HepG2 (cell line): ENCODE results near the gene MSMB. TPM values are rescaled to one million over a fixed set of nuclear protein-coding genes. Genes with fewer than 3 reads are reported as not detected.

Experiments
- CBFB ChIP-seq: sonication (generic); formaldehyde crosslinking; IDR thresholded peaks from 2 replicates; pipeline ENCODE4 v1.4.0; 2020; ENCODE audit warnings: missing genetic modification reagents
- CENPX ChIP-seq: sonication (generic); formaldehyde crosslinking; IDR thresholded peaks from 2 replicates; pipeline ENCODE4 v1.9.0; 2021; ENCODE audit warnings: mild to moderate bottlenecking, missing genetic modification reagents, moderate library complexity
- EED ChIP-seq: sonication (generic); formaldehyde crosslinking; IDR thresholded peaks from 2 replicates; pipeline ENCODE4 v1.5.0; 2020; ENCODE audit warnings: mild to moderate bottlenecking, missing genetic modification reagents
- HOXA9 ChIP-seq: sonication (generic); formaldehyde crosslinking; IDR thresholded peaks from 2 replicates; pipeline ENCODE4 v1.8.1; 2022; ENCODE audit warnings: missing genetic modification reagents, mild to moderate bottlenecking, moderate library complexity, borderline replicate concordance
- KDM3A ChIP-seq: IDR thresholded peaks from 2 replicates; pipeline ENCODE4 v1.6.1; 2018; ENCODE audit warnings: low read depth, missing compliant biosample characterization
- MYC ChIP-seq: sonication (generic); formaldehyde crosslinking; IDR thresholded peaks from 2 replicates; pipeline ENCODE4 v1.9.0; 2021; ENCODE audit warnings: missing genetic modification reagents, borderline replicate concordance
- NR2F2 ChIP-seq: IDR thresholded peaks from 2 replicates; pipeline ENCODE4 v1.6.1; 2012; ENCODE audit warnings: low read depth, inconsistent platforms, borderline replicate concordance
- TAF15 ChIP-seq: fragments of 200-400 bp; formaldehyde crosslinking; IDR thresholded peaks from one replicate; pipeline ENCODE4 v1.6.1; 2018; ENCODE audit warnings: mild to moderate bottlenecking, low read depth, low read length; ENCODE audit not compliant: poor library complexity, severe bottlenecking
- TBP ChIP-seq: sonication (generic); formaldehyde crosslinking; IDR thresholded peaks from 2 replicates; pipeline ENCODE4 v1.5.0; 2020; ENCODE audit warnings: missing genetic modification reagents
- TEAD2 ChIP-seq: sonication (generic); formaldehyde crosslinking; IDR thresholded peaks from 2 replicates; pipeline ENCODE4 v1.9.0; 2021; ENCODE audit warnings: missing genetic modification reagents
- ZBTB38 ChIP-seq: sonication (generic); formaldehyde crosslinking; IDR thresholded peaks from 2 replicates; pipeline ENCODE4 v1.5.1; 2020; ENCODE audit warnings: mild to moderate bottlenecking, missing genetic modification reagents
- ZNF121 ChIP-seq: sonication (generic); formaldehyde crosslinking; IDR thresholded peaks from 2 replicates; pipeline ENCODE4 v1.5.0; 2020; ENCODE audit warnings: mild to moderate bottlenecking, missing genetic modification reagents
- ZNF615 ChIP-seq: sonication (generic); formaldehyde crosslinking; IDR thresholded peaks from 2 replicates; pipeline ENCODE4 v1.5.0; 2020; ENCODE audit warnings: mild to moderate bottlenecking, missing genetic modification reagents, borderline replicate concordance
- ZNF83 ChIP-seq: sonication (generic); formaldehyde crosslinking; IDR thresholded peaks from 2 replicates; pipeline ENCODE4 v1.4.0; 2020; ENCODE audit warnings: missing genetic modification reagents, mild to moderate bottlenecking, borderline replicate concordance
- polyA plus RNA-seq, 8 experiments: library from polyadenylated mRNA; depleted of rRNA in 3 of 8; stranded (reverse) in 7 of 8; unstranded in 1 of 8; fragments of >200 nt; fragmentation: Illumina TruSeq in 4 of 8; extraction: Trizol in 4 of 8; gene quantifications; 2 replicates each; pipeline versions ENCODE4 v1.2.1 to v1.2.3, GENCODE V29; 2011 to 2016; ENCODE audit warnings: low read depth in 4 of 8, missing spikeins in 1 of 8, mixed read lengths in 1 of 8; ENCODE audit not compliant: insufficient read depth in 1 of 8
- total RNA-seq, 5 experiments: library from RNA; depleted of rRNA; stranded (reverse); fragments of >200 nt; fragmentation: Illumina TruSeq; extraction: Trizol; gene quantifications; 2 replicates each; pipeline ENCODE4 v1.2.3, GENCODE V29; 2016; ENCODE audit warnings: low read depth in 1 of 5
- TF ChIP-seq, protein P1 (sequence below): sonication (generic); formaldehyde crosslinking; IDR thresholded peaks from 2 replicates; pipeline ENCODE4 v1.9.0; 2021; ENCODE audit warnings: missing genetic modification reagents, borderline replicate concordance
- TF ChIP-seq, protein P2 (sequence below): sonication (generic); formaldehyde crosslinking; conservative IDR thresholded peaks from 2 replicates; pipeline ENCODE4 v1.4.0; 2020; ENCODE audit warnings: missing genetic modification reagents
- TF ChIP-seq, protein P3 (sequence below): sonication (generic); formaldehyde crosslinking; IDR thresholded peaks from 2 replicates; pipeline ENCODE4 v1.5.0; 2020; ENCODE audit warnings: missing genetic modification reagents, mild to moderate bottlenecking, borderline replicate concordance
- TF ChIP-seq, protein P4 (sequence below): sonication (generic); formaldehyde crosslinking; IDR thresholded peaks from 2 replicates; pipeline ENCODE4 v1.8.1; 2023; ENCODE audit warnings: missing genetic modification reagents, mild to moderate bottlenecking, borderline replicate concordance
- TF ChIP-seq, protein P5 (sequence below): sonication (generic); formaldehyde crosslinking; IDR thresholded peaks from 2 replicates; pipeline ENCODE4 v1.5.0; 2020; ENCODE audit warnings: missing genetic modification reagents
- TF ChIP-seq, protein P6 (sequence below): sonication (generic); formaldehyde crosslinking; IDR thresholded peaks from 2 replicates; pipeline ENCODE4 v1.5.0; 2020; ENCODE audit warnings: missing genetic modification reagents, mild to moderate bottlenecking, borderline replicate concordance

Gene MSMB
- total and polyA plus RNA-seq, 2 of the 13 experiments (the other 11 are each of a cell fraction or from before 2014, with no cell fraction given) = 0.84 TPM; not detected in 1

DNA sequence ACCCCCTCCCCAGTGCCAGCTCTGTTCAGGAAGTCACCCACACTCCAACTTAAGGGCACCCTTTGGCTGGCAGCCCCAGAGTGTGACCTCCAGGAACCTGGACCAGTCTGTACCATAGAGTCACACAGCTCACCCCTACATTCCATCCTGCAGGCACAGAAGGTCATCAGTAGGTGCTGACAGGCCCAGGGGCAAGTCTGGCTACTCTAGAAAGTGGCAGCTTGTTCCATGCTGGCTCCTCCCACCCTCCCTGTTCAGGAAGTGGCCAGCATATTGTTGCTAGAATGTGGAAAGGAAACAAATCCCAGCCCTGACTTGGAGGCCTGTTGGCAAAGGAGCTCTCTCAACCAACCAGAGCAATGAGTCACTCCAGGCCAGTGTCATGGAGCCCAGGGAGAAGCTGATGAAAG, 12.5 kb downstream of the MSMB start (continued):
- TF ChIP-seq TAF15 = no peak
- TF ChIP-seq TBP (CRISPR knock-in tag) = no peak
- no peak for TF ChIP-seq ZNF615 (CRISPR knock-in tag)
- TF ChIP-seq, protein P1, sequence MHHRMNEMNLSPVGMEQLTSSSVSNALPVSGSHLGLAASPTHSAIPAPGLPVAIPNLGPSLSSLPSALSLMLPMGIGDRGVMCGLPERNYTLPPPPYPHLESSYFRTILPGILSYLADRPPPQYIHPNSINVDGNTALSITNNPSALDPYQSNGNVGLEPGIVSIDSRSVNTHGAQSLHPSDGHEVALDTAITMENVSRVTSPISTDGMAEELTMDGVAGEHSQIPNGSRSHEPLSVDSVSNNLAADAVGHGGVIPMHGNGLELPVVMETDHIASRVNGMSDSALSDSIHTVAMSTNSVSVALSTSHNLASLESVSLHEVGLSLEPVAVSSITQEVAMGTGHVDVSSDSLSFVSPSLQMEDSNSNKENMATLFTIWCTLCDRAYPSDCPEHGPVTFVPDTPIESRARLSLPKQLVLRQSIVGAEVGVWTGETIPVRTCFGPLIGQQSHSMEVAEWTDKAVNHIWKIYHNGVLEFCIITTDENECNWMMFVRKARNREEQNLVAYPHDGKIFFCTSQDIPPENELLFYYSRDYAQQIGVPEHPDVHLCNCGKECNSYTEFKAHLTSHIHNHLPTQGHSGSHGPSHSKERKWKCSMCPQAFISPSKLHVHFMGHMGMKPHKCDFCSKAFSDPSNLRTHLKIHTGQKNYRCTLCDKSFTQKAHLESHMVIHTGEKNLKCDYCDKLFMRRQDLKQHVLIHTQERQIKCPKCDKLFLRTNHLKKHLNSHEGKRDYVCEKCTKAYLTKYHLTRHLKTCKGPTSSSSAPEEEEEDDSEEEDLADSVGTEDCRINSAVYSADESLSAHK (CRISPR knock-in tag) = no peak
- no peak for TF ChIP-seq EED (CRISPR knock-in tag)
- TF ChIP-seq, protein P2, sequence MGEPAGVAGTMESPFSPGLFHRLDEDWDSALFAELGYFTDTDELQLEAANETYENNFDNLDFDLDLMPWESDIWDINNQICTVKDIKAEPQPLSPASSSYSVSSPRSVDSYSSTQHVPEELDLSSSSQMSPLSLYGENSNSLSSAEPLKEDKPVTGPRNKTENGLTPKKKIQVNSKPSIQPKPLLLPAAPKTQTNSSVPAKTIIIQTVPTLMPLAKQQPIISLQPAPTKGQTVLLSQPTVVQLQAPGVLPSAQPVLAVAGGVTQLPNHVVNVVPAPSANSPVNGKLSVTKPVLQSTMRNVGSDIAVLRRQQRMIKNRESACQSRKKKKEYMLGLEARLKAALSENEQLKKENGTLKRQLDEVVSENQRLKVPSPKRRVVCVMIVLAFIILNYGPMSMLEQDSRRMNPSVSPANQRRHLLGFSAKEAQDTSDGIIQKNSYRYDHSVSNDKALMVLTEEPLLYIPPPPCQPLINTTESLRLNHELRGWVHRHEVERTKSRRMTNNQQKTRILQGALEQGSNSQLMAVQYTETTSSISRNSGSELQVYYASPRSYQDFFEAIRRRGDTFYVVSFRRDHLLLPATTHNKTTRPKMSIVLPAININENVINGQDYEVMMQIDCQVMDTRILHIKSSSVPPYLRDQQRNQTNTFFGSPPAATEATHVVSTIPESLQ = no peak
- TF ChIP-seq, protein P3, sequence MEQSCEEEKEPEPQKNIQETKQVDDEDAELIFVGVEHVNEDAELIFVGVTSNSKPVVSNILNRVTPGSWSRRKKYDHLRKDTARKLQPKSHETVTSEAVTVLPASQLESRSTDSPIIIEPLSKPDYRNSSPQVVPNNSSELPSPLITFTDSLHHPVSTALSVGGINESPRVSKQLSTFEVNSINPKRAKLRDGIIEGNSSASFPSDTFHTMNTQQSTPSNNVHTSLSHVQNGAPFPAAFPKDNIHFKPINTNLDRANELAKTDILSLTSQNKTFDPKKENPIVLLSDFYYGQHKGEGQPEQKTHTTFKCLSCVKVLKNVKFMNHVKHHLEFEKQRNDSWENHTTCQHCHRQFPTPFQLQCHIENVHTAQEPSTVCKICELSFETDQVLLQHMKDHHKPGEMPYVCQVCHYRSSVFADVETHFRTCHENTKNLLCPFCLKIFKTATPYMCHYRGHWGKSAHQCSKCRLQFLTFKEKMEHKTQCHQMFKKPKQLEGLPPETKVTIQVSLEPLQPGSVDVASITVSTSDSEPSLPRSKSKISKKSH = no peak
- no peak for TF ChIP-seq CBFB
- TF ChIP-seq KDM3A (CRISPR knock-in tag) = no peak
- no peak for TF ChIP-seq TEAD2 (CRISPR knock-in tag)
- TF ChIP-seq, protein P4, sequence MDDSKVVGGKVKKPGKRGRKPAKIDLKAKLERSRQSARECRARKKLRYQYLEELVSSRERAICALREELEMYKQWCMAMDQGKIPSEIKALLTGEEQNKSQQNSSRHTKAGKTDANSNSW (CRISPR knock-in tag) = no peak
- TF ChIP-seq ZBTB38 = 0 out of 2 replicates have a peak, but pooled peaks have one; percentile 54
- TF ChIP-seq, protein P5, sequence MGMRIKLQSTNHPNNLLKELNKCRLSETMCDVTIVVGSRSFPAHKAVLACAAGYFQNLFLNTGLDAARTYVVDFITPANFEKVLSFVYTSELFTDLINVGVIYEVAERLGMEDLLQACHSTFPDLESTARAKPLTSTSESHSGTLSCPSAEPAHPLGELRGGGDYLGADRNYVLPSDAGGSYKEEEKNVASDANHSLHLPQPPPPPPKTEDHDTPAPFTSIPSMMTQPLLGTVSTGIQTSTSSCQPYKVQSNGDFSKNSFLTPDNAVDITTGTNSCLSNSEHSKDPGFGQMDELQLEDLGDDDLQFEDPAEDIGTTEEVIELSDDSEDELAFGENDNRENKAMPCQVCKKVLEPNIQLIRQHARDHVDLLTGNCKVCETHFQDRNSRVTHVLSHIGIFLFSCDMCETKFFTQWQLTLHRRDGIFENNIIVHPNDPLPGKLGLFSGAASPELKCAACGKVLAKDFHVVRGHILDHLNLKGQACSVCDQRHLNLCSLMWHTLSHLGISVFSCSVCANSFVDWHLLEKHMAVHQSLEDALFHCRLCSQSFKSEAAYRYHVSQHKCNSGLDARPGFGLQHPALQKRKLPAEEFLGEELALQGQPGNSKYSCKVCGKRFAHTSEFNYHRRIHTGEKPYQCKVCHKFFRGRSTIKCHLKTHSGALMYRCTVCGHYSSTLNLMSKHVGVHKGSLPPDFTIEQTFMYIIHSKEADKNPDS = no peak
- TF ChIP-seq ZNF121 (CRISPR knock-in tag) = no peak
- TF ChIP-seq, protein P6, sequence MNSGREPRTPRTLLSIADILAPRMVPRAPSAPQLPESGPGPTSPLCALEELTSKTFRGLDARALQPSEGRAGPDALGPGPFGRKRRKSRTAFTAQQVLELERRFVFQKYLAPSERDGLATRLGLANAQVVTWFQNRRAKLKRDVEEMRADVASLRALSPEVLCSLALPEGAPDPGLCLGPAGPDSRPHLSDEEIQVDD = no peak
- TF ChIP-seq MYC = no peak
- no peak for TF ChIP-seq HOXA9
- TF ChIP-seq CENPX = no peak
- TF ChIP-seq NR2F2 = no peak
- no peak for TF ChIP-seq ZNF83
